GM18870 (cell line): ENCODE measurements around the gene ZBTB43.
A peak's percentile ranks its signal among the peaks of the same experiment; 100 is the strongest.
"Not testable (repeated sequence)": the region's sequence is repeated elsewhere in the genome, so short reads cannot be mapped to it uniquely, and the experiment has no call there.

Experiments
- ATAC-seq: cut with Tn5 transposase; IDR thresholded peaks from one replicate; pipeline ENCODE4 v1.9.1; 2021; ENCODE audit warnings: moderate library complexity; ENCODE audit not compliant: unreplicated experiment

Gene ZBTB43, protein sequence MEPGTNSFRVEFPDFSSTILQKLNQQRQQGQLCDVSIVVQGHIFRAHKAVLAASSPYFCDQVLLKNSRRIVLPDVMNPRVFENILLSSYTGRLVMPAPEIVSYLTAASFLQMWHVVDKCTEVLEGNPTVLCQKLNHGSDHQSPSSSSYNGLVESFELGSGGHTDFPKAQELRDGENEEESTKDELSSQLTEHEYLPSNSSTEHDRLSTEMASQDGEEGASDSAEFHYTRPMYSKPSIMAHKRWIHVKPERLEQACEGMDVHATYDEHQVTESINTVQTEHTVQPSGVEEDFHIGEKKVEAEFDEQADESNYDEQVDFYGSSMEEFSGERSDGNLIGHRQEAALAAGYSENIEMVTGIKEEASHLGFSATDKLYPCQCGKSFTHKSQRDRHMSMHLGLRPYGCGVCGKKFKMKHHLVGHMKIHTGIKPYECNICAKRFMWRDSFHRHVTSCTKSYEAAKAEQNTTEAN

GRCh38 chr9:126804696-126805553 lies at the start of gene ZBTB43:
TSS of gene ZBTB43 (plus strand) at chr9:126805040. CDS start at chr9:126832510, 27,470 bp downstream.
- peak; percentile 71 for ATAC-seq

DNA sequence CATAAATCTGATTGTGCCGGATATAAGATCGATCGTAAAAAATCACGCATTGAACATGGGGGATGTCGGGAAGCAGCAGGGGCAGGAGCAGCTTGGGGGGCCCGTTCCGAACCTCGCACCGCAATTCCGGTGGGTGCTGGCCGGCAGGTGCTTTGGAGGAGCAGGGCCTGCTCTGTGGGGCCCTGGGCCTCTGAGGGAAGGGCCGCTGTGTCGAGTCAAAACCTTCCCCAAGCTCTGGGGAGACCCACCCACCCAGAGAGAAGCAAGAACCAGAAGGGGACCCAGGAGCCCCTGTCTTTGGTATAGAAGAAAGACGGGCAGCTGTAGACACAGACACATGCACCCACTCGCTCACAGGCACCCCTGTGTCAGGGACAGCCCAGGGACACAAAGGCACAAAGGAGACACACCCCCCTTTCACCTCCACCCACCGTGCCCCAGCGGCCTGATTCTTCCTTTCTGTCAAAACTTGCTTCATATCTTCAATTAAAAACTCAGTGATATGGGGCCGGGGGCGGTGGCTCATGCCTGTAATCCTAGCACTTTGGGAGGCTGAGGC lies 49.4 kb upstream of the ZBTB43 start:
- ATAC-seq, result no peak

DNA sequence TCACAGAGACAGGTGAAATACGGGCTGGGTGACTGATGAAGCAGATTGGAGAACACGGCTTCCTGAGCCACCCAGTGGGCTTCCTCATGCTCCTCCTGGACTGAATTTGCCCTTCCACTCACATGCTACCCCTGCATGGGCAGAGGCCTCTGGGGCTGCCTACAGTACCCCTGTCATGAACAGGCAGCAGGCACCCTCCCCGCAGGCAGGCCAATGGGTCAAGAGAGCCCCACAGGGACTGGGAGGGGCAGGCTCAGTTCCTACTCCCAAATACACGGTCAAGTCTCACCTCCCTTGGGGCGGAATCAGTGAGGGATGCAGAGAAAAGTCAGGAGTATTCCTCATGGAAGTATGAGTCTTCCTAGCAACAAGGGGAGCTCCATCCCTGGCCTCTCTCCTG lies 48.6 kb upstream of the ZBTB43 start:
- no peak for ATAC-seq

- ATAC-seq, result no peak
These were observed 47.9 kb upstream of the ZBTB43 start for GRCh38 chr9:126756876-126757415.

DNA sequence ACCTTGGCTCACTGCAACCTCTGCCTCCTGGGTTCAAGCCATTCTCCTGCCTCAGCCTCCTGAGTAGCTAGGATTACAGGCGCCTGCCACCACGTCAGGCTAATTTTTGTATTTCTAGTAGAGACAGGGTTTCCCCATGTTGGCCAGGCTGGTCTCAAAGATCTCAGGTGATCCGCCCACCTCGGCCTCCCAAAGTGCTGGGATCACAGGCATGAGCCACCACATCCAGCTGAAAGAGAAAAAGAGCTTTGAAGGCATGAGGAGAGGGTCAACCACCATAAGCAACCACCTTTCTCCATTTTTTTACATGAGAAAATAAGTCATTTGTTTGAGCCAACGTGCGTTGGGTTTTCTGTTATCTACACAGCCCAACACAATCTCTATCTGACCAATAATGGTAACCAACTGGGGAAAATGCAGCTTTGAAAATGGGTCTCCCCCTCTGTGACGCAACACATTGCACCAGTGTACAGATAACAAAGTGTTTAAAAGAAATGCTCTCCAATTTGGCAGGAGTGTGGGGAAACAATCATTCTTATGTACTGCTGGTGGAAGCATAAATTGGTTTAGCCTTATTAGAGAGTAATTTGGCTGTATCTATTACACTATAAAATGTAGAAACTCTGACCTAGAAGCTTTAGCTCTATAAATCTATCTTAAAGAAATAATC lies 45.8 kb upstream of the ZBTB43 start:
- no peak for ATAC-seq

GRCh38 chr9:126761274-126761673 lies 43.6 kb upstream of the ZBTB43 start:
- ATAC-seq, result no peak

- no peak for ATAC-seq
These were observed 41.6 kb upstream of the ZBTB43 start for GRCh38 chr9:126763130-126763764.

- no peak for ATAC-seq
These were observed 31.7 kb upstream of the ZBTB43 start for GRCh38 chr9:126773004-126773607.

GRCh38 chr9:126775926-126776325 lies 28.9 kb upstream of the ZBTB43 start:
- no peak for ATAC-seq

- ATAC-seq, result no peak
These were observed 27.1 kb upstream of the ZBTB43 start for GRCh38 chr9:126777733-126778132.

DNA sequence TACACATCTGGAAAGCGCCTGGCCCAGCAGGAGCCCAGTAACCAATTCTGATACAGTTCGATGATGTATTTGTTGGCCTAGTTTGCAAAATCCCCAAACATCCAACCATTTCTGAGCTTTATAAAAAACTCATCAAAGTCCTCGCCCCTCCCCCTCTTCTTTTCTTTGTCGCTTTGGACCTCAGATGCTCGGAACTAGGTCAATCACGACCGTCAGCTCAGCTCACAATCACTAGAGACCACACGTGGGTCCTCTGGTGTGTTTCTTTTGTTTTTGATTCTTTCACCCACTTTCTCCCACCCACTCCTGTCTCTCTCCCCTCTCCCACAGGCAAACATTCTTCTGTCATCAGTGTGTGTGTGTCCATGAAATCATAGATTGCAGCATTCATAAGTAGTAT lies 26.7 kb upstream of the ZBTB43 start:
- no peak for ATAC-seq

- ATAC-seq, result not testable (repeated sequence)
These were observed 26.1 kb upstream of the ZBTB43 start for GRCh38 chr9:126778696-126779095.

DNA sequence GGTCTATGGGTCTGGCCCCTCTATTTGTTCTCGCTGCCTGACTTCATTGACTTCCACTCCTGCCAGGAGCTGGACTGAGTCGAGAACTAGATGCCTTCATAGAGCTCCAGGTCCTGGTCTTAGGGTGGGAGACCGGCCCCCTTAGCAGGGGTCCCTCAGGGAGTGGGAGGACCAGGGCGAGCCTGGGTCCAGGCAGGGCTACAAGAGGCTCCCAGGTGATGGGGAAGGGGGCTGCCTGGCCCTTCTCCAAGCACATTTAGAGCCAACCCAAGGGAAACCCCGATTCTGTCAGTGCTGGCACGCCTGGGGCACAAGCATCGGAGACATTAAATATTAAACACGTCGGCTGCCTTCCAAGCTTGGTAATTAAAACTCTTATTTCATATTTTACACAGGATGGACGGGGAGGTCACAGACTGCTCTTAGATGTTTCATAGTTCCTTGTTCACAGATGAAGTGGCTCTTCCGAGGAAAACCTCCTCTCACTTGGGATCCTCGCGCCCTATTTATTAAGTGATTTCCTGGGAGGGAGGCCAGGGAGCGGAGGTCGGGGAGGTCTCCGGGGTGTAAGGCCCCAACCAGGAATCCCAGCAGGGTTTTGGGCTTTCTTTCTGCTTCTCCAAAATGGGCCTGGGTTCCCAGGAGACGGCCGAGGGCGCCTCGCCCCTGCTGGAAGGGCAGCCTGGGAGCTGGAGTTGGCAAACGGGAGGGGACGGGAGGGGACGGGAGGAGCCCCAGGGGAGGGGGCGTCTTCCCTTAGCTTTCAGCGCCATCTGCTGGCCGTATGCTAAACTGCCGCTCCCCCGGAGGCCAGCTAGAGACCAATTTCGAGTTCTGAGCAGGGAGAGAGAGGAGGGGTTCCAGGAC lies 23.4 kb upstream of the ZBTB43 start:
- ATAC-seq, result no peak

- no peak for ATAC-seq
These were observed 22.8 kb upstream of the ZBTB43 start for GRCh38 chr9:126782053-126782388.

GRCh38 chr9:126783949-126784348 lies 20.9 kb upstream of the ZBTB43 start:
- no peak for ATAC-seq

DNA sequence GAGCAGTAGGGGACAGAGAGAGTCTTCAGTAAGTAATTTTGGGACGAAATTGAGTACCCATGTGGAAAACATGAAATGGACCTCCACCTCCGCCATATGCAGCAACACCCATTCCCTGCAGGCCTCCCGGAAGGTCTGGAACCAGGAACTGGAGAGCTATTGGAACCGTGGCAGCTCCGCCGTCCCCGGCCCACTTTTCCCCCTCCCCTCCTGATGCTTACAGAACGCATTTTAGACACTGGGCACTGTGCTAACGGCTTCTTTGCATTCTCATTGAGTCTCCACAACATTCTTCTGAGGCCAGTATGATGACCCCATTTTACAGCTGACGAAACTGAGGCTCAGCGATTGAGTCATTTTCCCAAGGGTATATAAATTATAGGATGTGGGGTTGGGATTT lies 20.4 kb upstream of the ZBTB43 start:
- ATAC-seq, result no peak

DNA sequence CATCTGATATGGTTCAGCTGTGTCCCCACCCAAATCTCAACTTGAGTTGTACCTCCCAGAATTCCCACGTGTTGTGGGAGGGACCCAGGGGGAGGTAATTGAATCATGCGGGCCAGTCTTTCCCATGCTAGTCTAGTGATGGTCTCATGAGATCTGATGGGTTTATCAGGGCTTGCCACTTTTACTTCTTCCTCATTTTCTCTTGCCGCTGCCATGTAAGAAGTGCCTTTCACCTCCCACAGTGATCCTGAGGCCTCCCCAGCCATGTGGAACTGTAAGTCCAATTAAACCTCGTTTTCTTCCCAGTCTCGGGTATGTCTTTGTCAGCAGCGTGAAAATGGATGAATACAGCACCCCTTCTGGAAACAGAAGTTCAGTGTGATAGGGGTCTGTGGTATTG lies 20.0 kb upstream of the ZBTB43 start:
- not testable (repeated sequence) for ATAC-seq

DNA sequence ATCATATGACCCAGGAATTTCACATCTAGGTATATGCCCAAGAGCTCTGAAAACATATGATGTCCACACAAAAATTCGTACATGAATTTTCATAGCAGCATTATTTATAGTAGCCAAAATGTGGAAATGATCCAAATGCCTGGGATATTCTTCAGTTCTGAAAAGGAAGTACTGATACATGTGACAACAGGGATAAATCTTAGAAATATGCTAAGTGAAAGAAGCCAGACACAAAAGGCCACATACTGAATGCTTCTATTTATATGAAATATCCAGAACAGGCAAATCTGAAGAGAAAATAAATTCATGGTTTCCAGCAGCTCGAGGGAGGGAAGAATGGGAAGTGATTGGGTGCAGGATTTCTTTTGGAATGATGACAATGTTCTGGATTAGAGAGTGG lies 16.8 kb upstream of the ZBTB43 start:
- no peak for ATAC-seq
